ENCODE results near the gene MESP1. TPM values are rescaled to one million over a fixed set of nuclear protein-coding genes. Genes with fewer than 3 reads are reported as not detected.

The MESP1 gene
- polyA plus RNA-seq, 1 donor: 0.52 TPM

GRCh38 chr15:89759835-89760234 lies 8.8 kb upstream of the MESP1 start:
- no peak for DNase-seq

GRCh38 chr15:89758981-89759380 lies 7.9 kb upstream of the MESP1 start:
- DNase-seq: no peak

GRCh38 chr15:89758283-89758682 lies 7.2 kb upstream of the MESP1 start:
- DNase-seq: no peak

GRCh38 chr15:89756897-89757296 lies 5.8 kb upstream of the MESP1 start:
- no peak for DNase-seq

GRCh38 chr15:89755701-89756100 lies 4.7 kb upstream of the MESP1 start:
- no peak for DNase-seq

- no peak for DNase-seq
These were observed 3.5 kb upstream of the MESP1 start for GRCh38 chr15:89754361-89755154.

- DNase-seq: no peak
These were observed 2.8 kb upstream of the MESP1 start for GRCh38 chr15:89753855-89754254.

- DNase-seq: no peak
These were observed 699 bp upstream of the MESP1 start for GRCh38 chr15:89751748-89752147.

- no peak for DNase-seq
These were observed 994 bp downstream of the MESP1 start for GRCh38 chr15:89749951-89750559.

- DNase-seq: no peak
These were observed 1.5 kb downstream of the MESP1 start for GRCh38 chr15:89749526-89749925.

- no peak for DNase-seq
These were observed 2.0 kb downstream of the MESP1 start for GRCh38 chr15:89749054-89749453.

- no peak for DNase-seq
These were observed 3.1 kb downstream of the MESP1 start for GRCh38 chr15:89747708-89748682.

GRCh38 chr15:89746386-89746780 lies 4.7 kb downstream of the MESP1 start:
- no peak for DNase-seq

- no peak for DNase-seq
These were observed 5.3 kb downstream of the MESP1 start for GRCh38 chr15:89745768-89746167.

- no peak for DNase-seq
These were observed 5.9 kb downstream of the MESP1 start for GRCh38 chr15:89745131-89745530.

- no peak for DNase-seq
These were observed 7.5 kb downstream of the MESP1 start for GRCh38 chr15:89743594-89743993.

- DNase-seq: no peak
These were observed 8.0 kb downstream of the MESP1 start for GRCh38 chr15:89743011-89743410.

- DNase-seq: peak; percentile 80
These were observed 10.9 kb downstream of the MESP1 start for GRCh38 chr15:89740137-89740536.

GRCh38 chr15:89735773-89736172 lies 15.3 kb downstream of the MESP1 start:
- no peak for DNase-seq

GRCh38 chr15:89732451-89733172 lies 18.4 kb downstream of the MESP1 start:
- no peak for DNase-seq

- no peak for DNase-seq
These were observed 19.8 kb downstream of the MESP1 start for GRCh38 chr15:89731275-89731674.

GRCh38 chr15:89728254-89728653 lies 22.8 kb downstream of the MESP1 start:
- no peak for DNase-seq

Measured in left kidney (tissue), 2 donors.